ENCODE results near the gene TULP1. TPM values are rescaled to one million over a fixed set of nuclear protein-coding genes. Genes with fewer than 3 reads are reported as not detected.

TULP1 gene
- total RNA-seq, 1 donor from 2014 or later, result not detected

DNA sequence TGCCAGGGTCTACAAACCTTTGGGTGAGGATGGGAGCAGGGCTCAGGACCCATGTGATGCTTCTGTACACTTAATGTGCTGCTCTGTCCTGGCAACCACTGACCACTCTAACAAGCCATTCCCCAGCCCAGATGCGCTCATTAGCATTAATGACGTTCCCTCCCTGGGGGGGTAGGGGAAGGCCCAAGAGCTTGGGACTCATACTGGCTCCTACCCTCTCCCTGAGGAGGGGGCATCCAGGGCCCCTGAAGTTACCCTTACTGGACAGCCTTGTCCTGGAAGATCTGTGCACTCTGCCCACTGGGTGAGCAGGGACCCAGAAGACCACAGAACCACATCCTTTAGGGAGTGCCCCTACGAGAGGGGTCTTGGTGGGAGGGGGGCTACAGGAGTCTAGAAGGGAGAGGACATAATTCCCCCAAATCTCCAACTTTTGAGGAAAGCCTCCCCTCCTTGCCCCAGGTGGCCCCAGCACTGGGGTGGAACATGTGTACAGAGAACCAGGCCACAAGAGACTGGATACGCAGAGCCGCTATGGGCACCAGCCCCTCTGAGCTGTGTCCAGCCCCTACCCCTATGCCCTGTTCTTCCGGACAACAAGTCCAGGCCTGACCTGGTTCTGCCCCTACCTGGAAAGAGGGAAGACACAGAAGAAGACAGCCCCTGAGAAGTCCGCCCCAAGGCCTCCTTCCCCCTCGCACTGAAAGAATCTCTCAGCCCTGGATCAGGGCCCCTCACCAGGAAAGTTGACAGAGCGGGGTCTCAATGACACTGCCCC, 17.2 kb downstream of the TULP1 start:
- DNase-seq (ENCODE audit: low read depth, low spot score), result peak; percentile 40
- peak overlapping the region; percentile 95 for H3K4me3 Mint-ChIP-seq
- H3K27ac Mint-ChIP-seq (ENCODE audit: unreplicated experiment), result peak overlapping the region; percentile 52
- H3K27me3 Mint-ChIP-seq (ENCODE audit: low read depth), result peaks cover 5% of the 10 kb centered on the region
- no peaks in the 10 kb centered on the region for H3K9me3 Mint-ChIP-seq
- H3K4me1 Mint-ChIP-seq, result peaks cover 59% of the 10 kb centered on the region
- H3K36me3 Mint-ChIP-seq (ENCODE audit: low read depth), result no peaks in the 10 kb centered on the region
- no peak for TF ChIP-seq CTCF (conservative IDR thresholded peaks at IDR 0.05)

- H3K4me3 Mint-ChIP-seq, result peak overlapping the region; percentile 69
- TF ChIP-seq CTCF (conservative IDR thresholded peaks at IDR 0.05), result no peak
- peaks cover 61% of the 10 kb centered on the region for H3K4me1 Mint-ChIP-seq
- H3K27ac Mint-ChIP-seq (ENCODE audit: unreplicated experiment), result no peak overlapping the region
- no peak for DNase-seq (ENCODE audit: low read depth, low spot score)
- H3K27me3 Mint-ChIP-seq (ENCODE audit: low read depth), result peaks cover 5% of the 10 kb centered on the region
- H3K36me3 Mint-ChIP-seq (ENCODE audit: low read depth), result no peaks in the 10 kb centered on the region
- no peaks in the 10 kb centered on the region for H3K9me3 Mint-ChIP-seq
These were observed 18.5 kb downstream of the TULP1 start for GRCh38 chr6:35494161-35494563.

DNA sequence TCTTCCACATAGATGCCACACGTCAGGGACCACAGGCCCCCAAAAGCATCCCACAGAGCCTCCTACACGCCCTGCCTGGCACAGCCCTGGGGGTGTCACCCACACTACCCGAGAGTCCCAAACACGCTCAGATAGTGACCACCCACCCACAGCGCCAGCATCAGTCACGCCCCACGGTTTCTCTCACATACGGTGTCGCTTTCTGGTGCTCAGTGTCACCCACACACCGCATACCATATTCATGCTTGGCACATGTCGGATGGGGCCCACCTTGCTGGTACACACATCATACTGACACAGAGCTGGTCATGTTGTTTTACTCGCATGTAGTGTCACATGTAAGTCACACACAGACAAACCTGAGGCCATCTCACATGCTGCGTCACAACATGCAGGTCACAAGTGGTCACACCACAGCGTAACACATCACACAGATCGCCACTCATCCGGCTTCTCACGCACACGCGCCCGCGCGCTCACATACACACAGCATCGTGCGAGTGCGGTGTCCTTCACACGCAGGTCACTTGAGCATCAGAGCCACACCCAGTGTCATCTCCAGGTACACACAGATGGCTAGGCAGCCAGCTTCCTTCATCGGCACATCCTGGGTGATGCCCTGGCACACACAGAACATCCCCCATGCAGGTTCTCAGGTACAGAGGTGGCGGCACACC, 19.3 kb downstream of the TULP1 start:
- no peak overlapping the region for H3K27ac Mint-ChIP-seq (ENCODE audit: unreplicated experiment)
- DNase-seq (ENCODE audit: low read depth, low spot score), result no peak
- H3K9me3 Mint-ChIP-seq, result no peaks in the 10 kb centered on the region
- peak overlapping the region; percentile 69 for H3K4me3 Mint-ChIP-seq
- no peak for TF ChIP-seq CTCF (conservative IDR thresholded peaks at IDR 0.05)
- H3K4me1 Mint-ChIP-seq, result peaks cover 60% of the 10 kb centered on the region
- peaks cover under 1% of the 10 kb centered on the region for H3K27me3 Mint-ChIP-seq (ENCODE audit: low read depth)
- H3K36me3 Mint-ChIP-seq (ENCODE audit: low read depth), result no peaks in the 10 kb centered on the region

DNA sequence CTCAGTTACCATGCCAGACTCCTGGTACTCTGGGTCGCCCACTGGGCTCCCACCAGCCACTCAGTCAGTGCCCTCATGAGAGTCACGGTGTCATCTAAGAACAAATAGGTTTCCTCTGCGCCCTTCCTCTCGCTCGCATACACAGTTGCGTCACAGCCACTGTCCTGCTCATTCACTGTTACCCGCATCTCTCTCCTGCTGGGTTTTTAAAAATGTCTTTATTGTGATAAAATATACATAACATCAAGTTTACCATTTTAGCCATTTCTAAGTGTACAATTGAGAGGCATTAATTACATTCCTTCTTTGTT, 19.8 kb downstream of the TULP1 start:
- Mint-ChIP-seq H3K27ac (ENCODE audit: unreplicated experiment) (no peak overlapping the region), H3K4me1 (peaks cover 62% of the 10 kb centered on the region), H3K4me3 (peak overlapping the region; percentile 80), H3K27me3 (ENCODE audit: low read depth) (no peaks in the 10 kb centered on the region), H3K36me3 (ENCODE audit: low read depth) (no peaks in the 10 kb centered on the region), H3K9me3 (no peaks in the 10 kb centered on the region)
- no peak for TF ChIP-seq CTCF (conservative IDR thresholded peaks at IDR 0.05)
- DNase-seq (ENCODE audit: low read depth, low spot score), result no peak

DNA sequence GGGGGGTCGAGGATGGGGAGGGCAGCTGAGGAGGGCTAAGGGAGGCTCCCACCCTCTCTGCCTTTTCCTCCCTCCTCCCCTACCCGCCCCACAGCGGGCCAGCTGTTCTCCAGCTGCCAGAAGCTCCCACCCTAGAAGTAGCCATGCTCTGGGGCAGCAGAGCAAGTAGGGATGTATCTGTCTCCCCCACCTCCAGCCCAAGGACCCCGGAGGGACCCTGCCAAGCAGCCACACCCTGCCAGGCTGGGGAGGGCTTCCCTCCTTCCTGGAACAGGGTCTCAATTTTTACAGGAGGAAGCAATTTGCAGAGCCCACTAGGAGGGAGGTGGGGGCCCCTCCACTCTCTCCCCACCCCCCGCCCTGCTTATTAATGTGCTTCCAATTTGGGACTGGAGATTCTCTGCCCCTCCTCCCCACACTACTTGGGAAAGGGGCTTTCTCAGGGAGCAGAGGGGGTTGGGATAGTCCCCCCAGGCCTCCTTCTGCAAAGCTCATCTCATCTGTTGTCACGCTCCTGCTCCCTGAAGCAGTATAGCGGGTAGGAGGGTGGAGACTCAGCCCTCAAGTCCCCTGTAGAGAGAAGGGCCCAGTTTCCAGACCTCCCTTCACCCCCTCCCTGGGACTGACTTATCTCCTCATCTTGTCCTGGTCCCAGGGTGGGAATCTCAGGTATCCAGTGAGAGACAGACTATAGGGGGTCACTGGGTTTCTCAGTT, 20.3 kb downstream of the TULP1 start:
- H3K27me3 Mint-ChIP-seq (ENCODE audit: low read depth), result no peaks in the 10 kb centered on the region
- TF ChIP-seq CTCF (conservative IDR thresholded peaks at IDR 0.05), result no peak
- no peaks in the 10 kb centered on the region for H3K9me3 Mint-ChIP-seq
- no peak overlapping the region for H3K27ac Mint-ChIP-seq (ENCODE audit: unreplicated experiment)
- DNase-seq (ENCODE audit: low read depth, low spot score), result no peak
- H3K4me3 Mint-ChIP-seq, result peak overlapping the region; percentile 80
- H3K4me1 Mint-ChIP-seq, result peaks cover 68% of the 10 kb centered on the region
- no peaks in the 10 kb centered on the region for H3K36me3 Mint-ChIP-seq (ENCODE audit: low read depth)
